ENCODE measurements around the gene OR10H1. TPM values are rescaled to one million over a fixed set of nuclear protein-coding genes. Genes with fewer than 3 reads are reported as not detected.

The OR10H1 gene
- total RNA-seq, result not detected

DNA sequence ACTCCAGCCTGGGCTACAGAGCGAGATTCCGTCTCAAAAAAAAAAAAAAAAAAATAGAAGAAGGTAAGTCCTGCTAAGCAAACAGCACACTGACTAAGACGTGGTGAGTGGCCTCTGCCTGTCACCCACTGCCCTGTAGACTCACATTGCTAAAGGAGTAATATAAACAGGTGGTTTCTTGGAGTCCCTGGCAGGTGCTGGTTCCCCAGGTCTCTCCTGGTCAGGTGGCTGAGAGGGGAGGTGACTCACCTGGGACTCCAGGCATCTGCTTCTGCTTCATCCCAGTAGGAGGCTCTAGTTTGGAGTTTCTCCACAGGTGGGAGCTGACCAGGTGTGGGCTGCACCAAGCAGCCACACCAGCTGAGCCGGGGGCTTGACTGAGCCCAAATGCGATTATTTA, at the start of gene OR10H1:
TSS of gene OR10H1 (minus strand) at position 359 of the 400 bp plus-strand sequence. CDS start 7,627 bp downstream, outside the sequence.

DNA sequence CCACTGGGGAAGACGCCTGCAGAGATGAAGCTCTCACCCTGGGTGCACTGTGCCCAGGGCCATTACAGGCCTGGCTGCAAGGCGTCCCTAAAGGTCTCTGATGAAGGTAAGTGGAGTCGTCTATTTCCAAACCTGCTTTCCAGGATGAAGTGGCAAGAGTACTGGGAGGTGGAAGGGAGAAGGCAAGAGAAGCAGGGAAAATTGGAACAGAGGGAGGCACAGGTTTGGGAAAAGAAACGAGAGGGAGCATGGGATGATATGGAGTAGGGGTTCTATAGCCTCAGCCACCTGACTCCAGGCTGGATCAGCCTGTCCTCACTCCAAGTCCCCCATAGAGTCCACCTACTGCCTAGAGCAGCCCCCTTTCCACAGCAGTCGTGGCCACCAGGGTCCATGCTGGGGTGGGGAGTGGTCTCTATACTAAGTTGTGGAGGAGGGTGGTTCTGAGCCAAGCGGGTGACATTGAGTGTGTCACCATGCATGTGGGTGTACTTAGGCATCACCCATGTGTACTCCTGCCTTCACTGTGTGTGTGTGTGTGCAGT, 27.8 kb downstream of the OR10H1 start, which contains the start of gene OR10H5:
TSS of gene OR10H5 (plus strand) at position 51 of the 545 bp plus-strand sequence. CDS start 6,388 bp downstream, outside the sequence.

Other genes starting within 250 kb of the OR10H1 start
- gene CYP4F8, start 200.4 kb downstream of the OR10H1 start, total RNA-seq, result not detected
- under 1 TPM in 1 of 2 experiments, not detected in 1; 0.03 TPM for gene CYP4F3, start 174.8 kb downstream of the OR10H1 start, total RNA-seq
- not detected for gene CYP4F12, start 142.6 kb downstream of the OR10H1 start, total RNA-seq
- not detected for gene OR10H2, start 87.6 kb downstream of the OR10H1 start, total RNA-seq
- not detected for gene OR10H3, start 77.7 kb downstream of the OR10H1 start, total RNA-seq
- gene OR10H5, start 28.0 kb downstream of the OR10H1 start, total RNA-seq, result not detected
- not detected for gene CYP4F2, start 82.4 kb upstream of the OR10H1 start, total RNA-seq
- not detected for gene CYP4F11, start 118.9 kb upstream of the OR10H1 start, total RNA-seq
- not detected for gene OR10H4, start 133.3 kb upstream of the OR10H1 start, total RNA-seq

All from activated naive CD4-positive, alpha-beta T cell treated with anti-CD3 and anti-CD28 coated beads, Interleukin-2, amount 10 ng/mL, durations not matched to agents 5 hours and 36 hours (primary cell).